HCT116 (cell line): ENCODE results near the gene RABL3.

ENCODE experiments used
- CBX3 ChIP-seq: IDR thresholded peaks from 2 replicates; pipeline ENCODE4 v1.6.1; 2012; ENCODE audit warnings: low read depth
- CEBPB ChIP-seq: IDR thresholded peaks from 2 replicates; pipeline ENCODE4 v1.6.1; 2012; ENCODE audit warnings: low read depth
- EZH2 ChIP-seq: fragments of 200-600 bp; sonication (generic); IDR thresholded peaks from 2 replicates; pipeline ENCODE4 v1.6.1; 2017; ENCODE audit warnings: antibody characterized with exemption, mixed run types
- EZH2phosphoT487 ChIP-seq: fragments of 200-600 bp; IDR thresholded peaks from 2 replicates; pipeline ENCODE4 v1.6.1; 2018; ENCODE audit warnings: antibody characterized with exemption, borderline replicate concordance
- FOSL1 ChIP-seq: IDR thresholded peaks from 2 replicates; pipeline ENCODE4 v1.6.1; 2012; ENCODE audit warnings: low read depth
- POLR2A ChIP-seq: IDR thresholded peaks from 2 replicates; pipeline ENCODE4 v1.7.0; 2011; ENCODE audit warnings: borderline replicate concordance; ENCODE audit not compliant: insufficient read depth, insufficient read length; ENCODE audit errors: extremely low read depth
- POLR2AphosphoS5 ChIP-seq: IDR thresholded peaks from 2 replicates; pipeline ENCODE4 v1.6.1; 2011; ENCODE audit warnings: mild to moderate bottlenecking, low read depth, low read length, moderate library complexity
- RAD21 ChIP-seq: IDR thresholded peaks from 2 replicates; pipeline ENCODE4 v1.6.1; 2012; ENCODE audit warnings: low read depth, mild to moderate bottlenecking
- REST ChIP-seq: IDR thresholded peaks from 2 replicates; pipeline ENCODE4 v1.6.1; 2012; ENCODE audit warnings: low read depth
- SP1 ChIP-seq: IDR thresholded peaks from 2 replicates; pipeline ENCODE4 v1.6.1; 2012; ENCODE audit warnings: low read depth
- YY1 ChIP-seq: IDR thresholded peaks from 2 replicates; pipeline ENCODE4 v1.6.1; 2011; ENCODE audit warnings: low read length, low read depth, moderate library complexity, mild to moderate bottlenecking; ENCODE audit not compliant: insufficient replicate concordance; ENCODE audit errors: extremely low read depth
- ZNF274 ChIP-seq: fragments of 200-500 bp; sonication (Bioruptor generic); IDR thresholded peaks from 2 replicates; pipeline ENCODE4 v1.6.1; 2014; ENCODE audit warnings: mild to moderate bottlenecking, low read depth, low read length, inconsistent platforms
- TF ChIP-seq, protein P1 (sequence below): IDR thresholded peaks from 2 replicates; pipeline ENCODE4 v1.6.1; 2012
- TF ChIP-seq, protein P2 (sequence below), 3 experiments: fragments of 200-600 bp in 1 of 3; sonication (generic) in 1 of 3; IDR thresholded peaks in 2 of 3; conservative IDR thresholded peaks in 1 of 3; 2 replicates each; pipeline ENCODE4 v1.5.1; 2012 to 2017; ENCODE audit warnings: low read depth in 2 of 3, low read length in 2 of 3, antibody characterized with exemption in 1 of 3, borderline replicate concordance in 1 of 3, control low read depth in 1 of 3, mild to moderate bottlenecking in 1 of 3, mixed read lengths in 1 of 3, mixed run types in 1 of 3, moderate library complexity in 1 of 3; ENCODE audit not compliant: insufficient read depth in 1 of 3

- TF ChIP-seq, protein P1, sequence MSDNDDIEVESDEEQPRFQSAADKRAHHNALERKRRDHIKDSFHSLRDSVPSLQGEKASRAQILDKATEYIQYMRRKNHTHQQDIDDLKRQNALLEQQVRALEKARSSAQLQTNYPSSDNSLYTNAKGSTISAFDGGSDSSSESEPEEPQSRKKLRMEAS = no peak
- TF ChIP-seq, protein P2, sequence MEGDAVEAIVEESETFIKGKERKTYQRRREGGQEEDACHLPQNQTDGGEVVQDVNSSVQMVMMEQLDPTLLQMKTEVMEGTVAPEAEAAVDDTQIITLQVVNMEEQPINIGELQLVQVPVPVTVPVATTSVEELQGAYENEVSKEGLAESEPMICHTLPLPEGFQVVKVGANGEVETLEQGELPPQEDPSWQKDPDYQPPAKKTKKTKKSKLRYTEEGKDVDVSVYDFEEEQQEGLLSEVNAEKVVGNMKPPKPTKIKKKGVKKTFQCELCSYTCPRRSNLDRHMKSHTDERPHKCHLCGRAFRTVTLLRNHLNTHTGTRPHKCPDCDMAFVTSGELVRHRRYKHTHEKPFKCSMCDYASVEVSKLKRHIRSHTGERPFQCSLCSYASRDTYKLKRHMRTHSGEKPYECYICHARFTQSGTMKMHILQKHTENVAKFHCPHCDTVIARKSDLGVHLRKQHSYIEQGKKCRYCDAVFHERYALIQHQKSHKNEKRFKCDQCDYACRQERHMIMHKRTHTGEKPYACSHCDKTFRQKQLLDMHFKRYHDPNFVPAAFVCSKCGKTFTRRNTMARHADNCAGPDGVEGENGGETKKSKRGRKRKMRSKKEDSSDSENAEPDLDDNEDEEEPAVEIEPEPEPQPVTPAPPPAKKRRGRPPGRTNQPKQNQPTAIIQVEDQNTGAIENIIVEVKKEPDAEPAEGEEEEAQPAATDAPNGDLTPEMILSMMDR (IDR thresholded peaks at IDR 0.05 in 2 of 3, conservative IDR thresholded peaks at IDR 0.05 in 1 of 3; ENCODE audit: borderline replicate concordance in 1 of 3, insufficient read depth in 1 of 3, low read depth in 2 of 3, low read length in 2 of 3) = no peak
- no peak for TF ChIP-seq EZH2
- TF ChIP-seq SP1 = no peak
- TF ChIP-seq ZNF274 = no peak
- no peak for TF ChIP-seq POLR2A
- no peak for TF ChIP-seq REST
- no peak for TF ChIP-seq CBX3
- no peak for TF ChIP-seq FOSL1
- TF ChIP-seq YY1 = no peak
- no peak for TF ChIP-seq CEBPB
- no peak for TF ChIP-seq EZH2phosphoT487
- TF ChIP-seq POLR2AphosphoS5 = no peak
- no peak for TF ChIP-seq RAD21
Observed at GRCh38 chr3:120765830-120766493, 23.6 kb upstream of the RABL3 start.
